ENCODE results near the gene CRHR2.

CRHR2 gene

DNA sequence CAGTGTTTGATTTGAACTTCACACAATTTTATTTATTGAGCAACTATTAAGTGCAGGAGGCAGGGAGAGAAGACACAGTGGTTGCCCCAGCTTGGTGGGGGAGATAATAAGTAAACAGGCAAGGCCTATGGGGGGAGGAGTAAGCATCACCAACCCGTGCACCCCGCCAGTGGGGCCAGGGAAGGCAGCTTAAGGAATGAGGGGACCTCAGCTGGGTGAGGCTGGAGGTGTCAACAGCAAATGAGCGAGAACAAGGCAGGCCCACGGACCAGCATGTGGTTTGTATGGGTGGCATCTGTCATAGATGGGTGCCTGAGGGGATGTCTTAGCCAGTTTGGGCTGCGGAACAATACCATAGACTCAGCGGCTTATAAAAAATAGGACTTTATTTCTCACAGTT lies 24.1 kb upstream of the CRHR2 start:
- no peak for DNase-seq

DNA sequence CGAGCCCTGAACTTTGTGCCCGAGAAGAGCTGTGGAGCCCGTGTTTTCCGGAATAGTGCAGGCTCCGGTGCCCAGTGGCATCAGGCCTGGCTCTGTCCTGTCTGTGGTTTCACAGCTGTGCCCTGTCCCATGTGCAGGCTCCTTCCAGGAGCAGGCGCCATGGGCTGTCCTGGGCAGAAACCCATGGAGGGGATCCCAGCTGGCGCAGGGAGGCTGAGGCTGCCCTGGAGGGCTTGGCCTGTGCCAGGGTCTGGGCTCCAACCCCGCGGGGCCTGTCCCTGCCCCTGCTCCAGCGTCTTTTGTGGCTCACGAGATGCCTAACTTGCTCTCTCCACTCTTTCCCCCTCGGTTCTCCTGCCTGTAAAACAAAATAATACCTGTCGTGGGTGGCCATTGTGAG lies 23.3 kb upstream of the CRHR2 start:
- DNase-seq = no peak

DNA sequence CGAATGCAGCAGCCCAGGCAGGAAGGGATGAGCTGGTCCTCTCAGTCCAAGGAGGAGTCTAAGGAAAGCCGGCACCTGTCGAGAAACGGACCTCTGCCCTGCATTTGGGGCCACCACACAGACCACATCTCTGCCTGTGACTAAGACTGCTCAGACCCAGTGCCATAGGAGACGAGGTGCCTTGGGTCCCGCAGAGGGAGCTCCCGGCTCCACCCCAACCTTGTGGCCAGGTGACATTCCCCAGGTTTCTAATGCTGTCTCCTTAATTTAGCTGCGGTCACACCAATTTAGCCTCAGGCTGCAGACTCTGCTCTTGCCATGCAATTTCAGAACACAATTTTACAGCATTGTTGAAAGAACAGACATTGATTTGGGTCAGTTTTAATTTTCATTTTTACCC lies 22.8 kb upstream of the CRHR2 start:
- DNase-seq = no peak

DNA sequence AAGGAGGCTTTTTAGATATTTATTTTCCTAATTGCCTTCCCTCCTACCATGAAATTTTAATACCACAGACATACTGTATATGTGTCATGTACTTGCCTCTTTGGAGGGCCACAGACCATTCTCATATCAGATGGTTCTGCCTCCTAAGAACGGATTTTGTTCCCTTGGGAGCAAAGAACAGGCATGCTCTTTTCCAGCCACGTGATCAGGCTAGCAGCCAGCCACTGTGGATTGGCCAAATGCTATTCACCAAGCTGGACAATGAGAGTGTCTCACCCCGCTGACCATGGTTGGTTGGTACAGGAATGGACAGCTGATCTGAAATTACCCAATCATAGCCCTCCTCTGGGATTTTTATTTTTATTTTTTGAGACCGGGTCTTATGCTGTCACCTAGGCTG lies 21.5 kb upstream of the CRHR2 start:
- no peak for DNase-seq

DNA sequence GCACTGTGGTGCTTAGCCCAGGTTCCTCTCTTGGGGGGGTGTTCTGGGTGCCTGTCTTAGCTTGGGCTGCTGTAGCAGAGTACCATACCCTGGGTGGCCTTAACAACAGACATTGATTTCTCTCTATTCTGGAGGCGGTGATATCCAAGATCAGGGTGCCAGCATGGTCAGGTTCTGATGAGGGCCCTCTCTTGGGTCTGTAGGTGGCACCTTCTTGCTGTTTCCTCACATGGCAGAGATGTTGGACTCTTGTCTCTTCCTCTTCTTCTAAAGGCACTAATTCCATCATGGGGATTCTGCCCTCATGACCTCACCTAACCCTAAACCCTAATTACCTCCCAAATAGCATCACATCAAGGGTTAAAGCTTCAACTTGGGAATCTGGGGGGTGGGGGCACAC lies 19.9 kb upstream of the CRHR2 start:
- DNase-seq = peak; percentile 13

DNA sequence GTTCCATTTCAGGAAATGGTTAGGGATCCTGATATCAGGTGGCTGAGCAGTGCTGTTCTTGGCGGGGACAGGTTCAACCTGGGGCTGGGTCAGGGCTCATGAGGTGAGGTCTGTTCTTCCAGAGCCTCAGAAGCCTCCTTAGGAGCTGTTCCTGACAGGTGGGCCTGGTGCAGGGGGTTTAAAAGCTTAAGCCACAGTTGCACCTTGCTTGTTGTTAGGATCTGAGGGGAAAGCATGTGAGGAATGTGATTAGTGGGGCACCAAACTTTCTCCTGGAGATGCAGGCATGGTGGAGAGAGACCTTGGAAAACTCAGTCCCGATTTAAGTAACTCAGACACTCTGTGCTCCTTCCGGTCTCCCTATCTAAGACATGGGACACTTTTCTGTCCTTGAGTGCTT lies 18.7 kb upstream of the CRHR2 start:
- no peak for DNase-seq

DNA sequence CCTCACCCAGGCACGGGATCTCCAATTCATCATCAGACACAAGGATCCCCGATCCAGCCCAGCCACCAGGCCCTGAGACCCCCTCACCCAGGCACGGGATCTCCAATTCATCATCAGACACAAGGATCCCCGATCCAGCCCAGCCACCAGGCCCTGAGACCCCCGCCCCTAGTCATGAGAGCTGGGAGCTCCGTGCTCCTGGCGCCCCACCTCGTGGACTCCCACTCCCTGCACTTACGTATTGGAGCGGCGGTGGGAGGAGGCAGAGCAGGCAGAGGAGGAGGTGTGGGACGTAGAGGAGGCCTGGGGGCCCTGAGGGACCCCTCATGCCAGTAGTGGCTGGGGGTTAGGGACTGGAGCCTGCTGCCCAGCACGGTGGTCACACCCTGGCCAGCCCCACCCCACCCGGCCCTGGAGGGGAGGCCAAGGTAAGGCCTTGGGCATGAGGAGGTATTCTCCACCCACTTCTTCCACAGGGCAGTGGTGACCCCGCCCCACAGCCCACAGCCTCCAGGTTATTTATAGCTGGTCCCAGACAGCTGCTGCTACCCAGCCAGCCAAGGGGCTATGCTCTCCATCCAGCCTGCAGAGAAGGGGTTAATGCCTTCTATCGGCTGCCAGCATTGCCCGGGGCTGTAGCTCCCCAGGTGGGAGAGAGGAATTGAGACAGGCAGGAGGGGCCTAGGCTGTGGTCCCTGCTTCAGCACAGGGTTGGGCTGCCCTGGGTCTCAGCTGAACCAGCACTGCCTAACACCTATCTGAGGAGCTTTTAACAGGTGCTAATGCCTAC lies 17.6 kb upstream of the CRHR2 start:
- no peak for DNase-seq

DNA sequence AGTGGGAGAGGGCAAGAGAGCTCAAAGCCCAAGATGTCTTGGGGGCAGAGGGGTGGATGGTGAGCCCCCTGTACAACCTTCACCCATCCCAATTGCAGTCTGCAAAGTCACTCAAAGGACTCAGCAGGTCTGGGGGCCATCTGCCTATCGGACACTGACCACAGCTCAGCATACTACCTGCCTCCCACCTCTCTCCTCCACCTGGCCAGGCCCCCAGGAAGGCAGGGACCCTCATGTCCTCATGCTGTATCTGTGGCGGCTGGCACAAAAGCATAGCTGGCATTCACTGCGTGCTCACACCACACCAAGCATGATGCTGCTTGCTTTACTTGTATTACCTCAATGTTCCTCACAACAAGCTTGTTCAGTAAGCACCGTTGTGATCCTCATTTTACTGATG lies 16.2 kb upstream of the CRHR2 start:
- no peak for DNase-seq

DNA sequence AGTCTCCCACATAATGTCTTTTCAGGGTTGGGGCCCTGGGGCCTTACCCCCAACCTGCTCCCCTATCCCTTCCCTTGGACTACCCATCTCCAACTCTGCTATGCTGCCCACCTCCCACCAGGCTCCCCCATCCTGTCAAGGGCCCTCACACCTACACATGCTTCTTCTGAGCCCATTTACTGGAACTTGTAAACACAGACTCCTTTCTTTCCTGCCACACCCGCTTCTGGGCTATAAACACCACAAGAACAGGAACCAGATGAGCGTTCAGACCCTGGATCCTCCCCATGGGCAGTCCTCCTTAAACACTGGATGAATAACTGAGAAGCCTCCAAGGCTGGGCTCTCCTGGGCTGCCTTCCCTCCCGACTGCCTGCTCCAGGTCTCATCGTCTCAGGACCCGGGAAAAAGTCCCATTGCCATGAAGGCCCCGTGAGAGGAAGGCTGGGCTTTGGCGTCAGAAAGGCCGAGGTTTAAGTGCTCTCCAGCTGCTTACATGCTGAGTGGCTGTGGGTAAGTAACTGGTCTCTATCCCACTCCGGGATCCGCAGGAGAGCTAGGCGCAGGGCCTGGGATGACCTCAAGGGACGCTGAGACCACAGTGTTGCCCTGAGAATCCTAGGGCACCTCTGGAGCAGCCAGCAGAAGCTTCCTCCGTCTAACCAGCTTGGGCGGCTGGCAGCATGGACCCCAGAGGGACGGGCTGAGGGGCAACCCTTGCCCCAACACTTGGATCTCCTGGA lies 15.6 kb upstream of the CRHR2 start:
- no peak for DNase-seq

DNA sequence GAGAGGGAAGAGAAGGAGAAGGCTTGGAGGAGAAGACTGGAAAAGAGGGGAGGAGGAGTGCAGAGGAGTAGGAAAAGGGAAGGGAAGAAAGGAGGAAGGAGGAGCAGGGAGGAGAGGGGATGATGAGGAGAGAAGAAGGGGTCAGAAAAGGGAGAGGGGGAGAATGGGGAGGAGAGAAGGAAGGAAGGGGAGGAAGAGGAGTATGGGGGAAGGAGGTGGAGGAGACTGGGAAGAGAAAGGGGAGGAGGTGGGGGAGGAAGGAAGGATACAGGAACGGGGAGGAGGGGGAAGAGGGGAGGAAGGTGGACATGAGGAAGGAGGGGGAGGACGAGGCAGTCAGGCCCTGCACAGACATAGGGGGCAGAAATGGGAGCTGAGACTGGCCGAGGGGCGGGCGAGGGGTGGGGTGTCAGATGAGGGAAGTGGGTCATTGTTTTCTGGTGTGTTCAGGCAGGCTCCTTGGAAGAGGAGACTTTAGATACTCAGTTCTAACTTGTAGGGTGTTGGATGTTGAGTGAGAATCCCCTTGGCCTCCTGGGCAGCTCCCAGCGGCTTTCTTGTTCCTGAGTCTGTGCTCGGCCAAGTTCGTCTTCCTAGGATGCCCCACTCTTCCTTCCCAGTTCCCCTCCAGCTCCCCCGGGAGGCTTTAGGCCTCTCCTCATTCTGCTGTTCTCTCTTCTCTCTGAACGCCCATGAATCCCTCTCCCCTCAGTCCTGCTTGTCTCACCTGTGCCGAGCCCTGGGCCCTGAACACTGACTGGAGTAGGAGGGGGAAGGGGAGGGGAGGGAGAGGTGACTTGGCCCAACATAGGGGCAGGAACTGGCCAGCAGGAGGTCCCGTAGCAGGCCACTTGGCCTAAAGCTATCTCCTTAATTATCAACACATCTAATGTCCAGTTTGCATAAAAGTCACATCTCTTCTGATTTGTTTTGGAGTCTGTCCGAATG lies 12.8 kb upstream of the CRHR2 start:
- DNase-seq = no peak

DNA sequence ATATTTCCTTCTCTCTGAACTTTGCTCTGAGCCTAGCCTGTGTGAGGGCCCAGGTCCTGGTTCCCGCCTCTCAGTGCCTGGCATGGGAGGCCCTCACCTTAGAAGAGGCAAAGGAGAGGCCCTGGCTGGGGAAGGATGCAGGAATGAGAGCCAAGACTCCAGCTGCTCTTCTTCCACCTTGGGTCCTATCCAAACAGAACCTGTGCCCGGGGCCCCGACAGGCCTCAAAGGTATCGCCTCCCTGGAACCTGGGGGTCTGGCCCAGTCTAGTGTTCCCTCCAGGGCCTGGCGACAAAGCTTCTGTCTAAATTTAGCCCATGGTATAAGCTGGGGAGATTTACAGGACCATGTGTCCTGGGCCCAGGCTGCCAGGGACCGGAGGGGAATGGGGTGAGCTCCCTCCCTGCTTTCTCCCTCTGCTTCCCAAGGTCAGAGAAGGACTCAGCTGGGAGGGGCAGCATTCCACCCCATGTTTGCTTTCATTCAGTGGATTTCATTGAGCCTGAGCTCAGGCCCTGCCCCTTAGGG lies 12.0 kb upstream of the CRHR2 start:
- DNase-seq = no peak

DNA sequence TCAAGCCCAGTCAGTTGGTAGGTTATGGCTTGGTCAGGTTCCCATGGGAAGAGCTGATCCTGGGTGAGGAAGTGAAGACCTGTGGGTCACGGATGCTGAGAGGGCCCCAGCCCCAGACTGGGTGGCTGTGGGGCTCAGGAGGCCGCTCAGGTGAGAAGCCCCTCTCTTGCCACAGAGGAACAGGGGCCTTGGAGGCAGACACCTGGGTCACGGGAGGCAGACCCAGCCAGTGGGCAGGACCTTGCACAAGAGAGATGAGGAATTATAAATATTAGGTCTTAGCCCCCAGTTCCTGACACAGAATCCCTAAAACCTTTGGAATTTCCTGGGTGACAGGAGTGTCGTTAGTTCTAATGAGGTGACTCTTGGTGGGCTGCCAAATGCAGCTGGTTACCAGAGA lies 10.6 kb upstream of the CRHR2 start:
- DNase-seq = no peak

DNA sequence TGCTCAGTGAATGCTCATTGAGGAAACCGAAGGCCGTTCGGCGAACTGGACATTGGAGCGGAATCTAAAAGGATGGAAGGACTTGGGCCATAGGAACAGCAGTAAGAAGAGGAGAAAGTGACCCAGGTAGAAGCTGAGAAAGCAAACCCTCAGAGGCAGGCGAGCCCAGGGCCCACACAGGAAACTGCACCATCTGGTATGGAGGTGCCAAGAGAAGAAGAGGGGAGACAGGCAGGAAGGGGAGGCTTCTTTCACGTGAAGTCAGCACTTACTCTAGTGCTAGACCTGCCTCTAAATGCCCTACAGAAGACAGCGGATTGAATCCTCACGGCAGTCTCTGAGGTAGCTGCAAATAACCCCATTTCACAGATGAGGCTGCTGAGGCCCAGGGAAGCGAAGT lies 10.2 kb upstream of the CRHR2 start:
- no peak for DNase-seq

DNA sequence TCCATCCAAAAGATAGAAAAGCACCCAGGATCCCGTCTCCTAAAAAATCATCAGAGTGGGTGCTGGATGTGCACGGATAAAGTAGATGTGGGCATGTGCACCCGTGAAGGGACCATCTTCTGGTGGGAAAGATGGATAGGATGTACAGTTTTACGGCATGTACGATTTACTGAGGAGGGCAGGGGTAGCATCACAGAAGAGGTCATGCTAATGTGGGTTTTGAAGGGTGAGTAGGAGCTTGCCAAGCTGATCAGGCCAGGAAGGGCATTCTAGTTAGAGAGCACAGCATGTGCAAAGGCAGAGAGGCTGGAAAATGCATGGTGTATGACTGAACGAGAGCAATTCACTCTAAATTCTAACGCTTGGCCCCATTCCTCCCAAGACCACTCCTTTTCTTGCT lies 7.8 kb upstream of the CRHR2 start:
- DNase-seq = no peak

DNA sequence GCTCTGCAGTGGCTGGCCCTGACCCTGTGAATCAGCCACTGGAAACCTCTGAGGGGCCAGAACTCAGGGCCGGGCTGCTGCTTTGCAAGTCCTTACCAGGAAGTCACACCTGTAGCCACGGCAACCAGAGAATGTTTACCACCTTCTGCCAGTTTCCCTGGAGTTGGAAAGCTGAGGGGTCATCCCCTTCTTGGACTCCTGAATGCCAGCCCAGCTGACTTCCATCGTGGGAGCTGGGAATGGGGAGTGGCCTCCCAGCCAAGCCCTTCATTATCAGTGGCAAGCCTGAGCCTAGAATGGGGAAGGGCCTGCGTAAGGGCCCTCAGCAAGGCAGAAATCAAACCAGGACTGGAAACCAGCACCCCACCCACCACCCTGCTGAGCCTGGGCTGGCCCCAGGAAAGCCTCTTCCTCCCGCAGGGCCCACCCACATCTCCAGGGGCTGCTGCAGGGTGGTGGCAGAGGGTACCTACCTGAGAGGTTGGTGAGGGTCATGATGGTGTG lies 6.5 kb upstream of the CRHR2 start:
- no peak for DNase-seq

DNA sequence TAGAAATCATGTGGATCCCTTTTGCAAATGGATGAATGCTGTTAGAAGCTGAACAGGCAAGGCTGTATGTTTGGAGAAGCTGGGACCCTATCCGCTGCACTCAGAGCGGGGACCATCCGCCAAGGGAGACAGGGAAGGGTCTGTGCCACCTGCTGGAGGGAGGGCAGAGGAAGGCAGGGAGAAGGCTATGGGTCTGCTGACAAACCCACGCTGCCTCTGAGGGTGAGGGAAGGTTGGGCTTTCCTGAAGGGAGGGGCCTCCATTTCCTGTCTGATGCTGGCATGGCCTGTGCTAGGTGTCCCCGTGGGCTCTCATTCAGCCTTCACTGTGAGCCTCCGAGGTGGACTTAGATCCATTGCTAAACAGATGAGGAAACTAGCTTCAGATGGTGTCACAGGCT lies 5.3 kb upstream of the CRHR2 start:
- no peak for DNase-seq

DNA sequence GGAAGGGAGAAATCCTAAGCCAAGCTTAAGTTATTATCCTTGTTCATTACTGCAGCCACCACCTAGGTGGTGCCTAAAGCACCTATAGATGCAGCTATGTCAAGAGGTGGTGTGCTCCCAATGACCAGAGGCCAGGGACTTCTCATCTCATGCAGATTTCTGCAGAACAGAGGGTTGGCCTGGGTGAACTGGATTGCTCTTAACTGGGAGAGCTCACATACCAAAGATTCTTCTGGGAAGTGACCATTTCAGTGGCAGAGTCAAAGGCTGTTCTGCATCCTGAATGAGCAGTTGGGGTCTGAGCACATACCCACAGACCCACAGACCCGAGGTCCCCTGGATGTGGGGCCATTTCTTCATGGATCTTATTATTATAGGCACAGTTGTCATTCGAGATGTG lies 2.1 kb upstream of the CRHR2 start:
- DNase-seq = no peak

DNA sequence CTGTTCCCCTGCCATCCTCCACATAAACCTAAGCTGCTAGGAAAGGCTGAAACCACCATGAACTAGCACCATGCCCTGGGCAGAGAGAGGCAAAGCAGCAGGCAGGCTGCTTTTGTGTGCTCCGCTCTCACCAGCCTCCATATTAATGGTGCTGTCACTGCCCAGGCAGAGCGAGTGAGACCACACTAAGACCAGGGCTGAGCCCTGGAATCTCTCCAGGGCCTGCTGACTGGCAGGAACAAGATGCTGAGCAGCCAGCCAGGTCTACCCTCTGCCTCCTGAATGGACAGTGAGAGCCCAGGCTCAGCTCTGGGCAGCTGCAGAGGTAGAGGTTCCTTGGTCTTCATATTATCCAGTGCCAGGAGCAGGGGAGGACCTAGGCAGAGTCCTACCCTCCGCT lies 1.6 kb upstream of the CRHR2 start:
- no peak for DNase-seq

DNA sequence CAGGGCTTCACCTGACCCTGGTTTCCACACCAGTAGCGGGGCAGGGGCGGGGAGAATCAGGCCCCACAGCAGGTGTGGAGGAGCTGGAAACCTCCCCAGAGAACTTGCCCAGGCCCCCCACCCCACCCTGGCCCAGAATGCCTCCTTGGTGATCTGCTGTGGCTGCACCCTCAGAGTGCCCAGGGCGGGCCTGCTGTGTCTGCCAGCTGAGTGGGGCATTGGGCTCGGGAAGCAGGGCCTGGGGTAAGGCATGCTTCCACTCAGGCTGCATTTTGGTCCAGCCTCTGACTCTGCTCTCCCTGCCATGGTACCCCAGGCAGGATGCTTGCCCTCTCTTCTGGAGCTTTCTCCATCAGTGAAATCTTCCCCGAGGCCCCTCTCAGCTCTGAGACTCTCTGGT lies 1.1 kb upstream of the CRHR2 start:
- no peak for DNase-seq

DNA sequence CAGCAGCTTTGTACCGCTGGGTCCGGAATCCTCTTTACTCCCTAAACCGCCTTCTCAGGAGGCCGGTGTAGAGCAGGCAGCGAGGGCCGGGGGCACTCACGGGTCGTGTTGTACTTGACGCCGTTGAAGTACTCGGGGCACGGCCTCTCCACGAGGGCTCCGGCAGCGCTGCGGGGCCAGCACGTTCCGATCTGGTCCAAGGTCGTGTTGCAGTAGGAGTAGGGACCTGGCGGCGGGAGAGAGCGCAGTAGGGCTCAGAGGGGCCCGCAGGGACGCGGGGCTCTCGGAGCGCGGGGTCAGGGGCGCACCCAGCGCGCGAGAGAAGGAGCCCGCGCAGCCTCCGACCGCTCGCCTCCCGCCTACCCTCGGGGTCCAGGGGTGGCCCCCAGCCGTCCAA lies 443 bp downstream of the CRHR2 start:
- DNase-seq = no peak

DNA sequence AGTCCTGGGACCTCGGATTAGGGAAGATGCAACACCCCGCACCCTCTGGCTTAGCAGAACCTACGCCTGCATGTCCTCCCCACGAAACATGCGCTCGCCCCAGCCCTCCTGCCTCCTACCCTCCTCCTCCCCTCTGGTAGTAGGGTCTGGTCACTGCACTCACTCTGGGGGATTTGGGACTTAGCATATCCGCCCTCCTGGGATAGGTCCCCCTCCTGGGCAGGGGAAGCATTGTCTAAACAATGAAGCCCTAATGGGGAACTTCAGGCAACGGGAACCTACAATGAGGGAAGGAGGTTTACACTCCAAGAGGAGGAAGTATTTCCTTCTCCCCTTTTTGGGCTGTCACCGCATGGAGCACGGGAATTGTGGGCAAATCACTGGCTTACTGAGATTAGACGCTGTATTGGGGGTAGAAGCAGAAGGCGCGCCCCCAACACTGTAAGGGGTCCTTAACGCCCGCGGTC lies 892 bp downstream of the CRHR2 start:
- peak; percentile 6 for DNase-seq

DNA sequence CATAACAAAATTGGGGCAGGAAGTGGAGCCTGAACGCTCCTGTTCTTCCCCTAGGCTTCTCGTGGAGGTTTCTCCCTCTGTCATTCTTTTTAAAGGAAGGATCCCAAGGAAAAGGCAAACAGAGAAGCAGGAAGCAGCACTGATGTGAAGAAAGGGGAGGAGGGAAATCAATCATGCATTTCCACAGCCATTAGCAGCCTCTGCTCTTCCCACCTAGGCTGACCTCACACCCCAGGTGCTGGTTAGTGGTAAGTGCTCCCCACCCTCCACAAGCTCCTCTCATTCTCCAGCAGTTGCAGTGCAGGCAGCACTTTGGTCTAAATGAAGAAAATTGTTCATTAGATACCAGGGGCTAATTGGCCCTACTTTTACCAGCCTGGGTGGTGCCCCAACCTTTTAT lies 2.6 kb downstream of the CRHR2 start:
- no peak for DNase-seq

DNA sequence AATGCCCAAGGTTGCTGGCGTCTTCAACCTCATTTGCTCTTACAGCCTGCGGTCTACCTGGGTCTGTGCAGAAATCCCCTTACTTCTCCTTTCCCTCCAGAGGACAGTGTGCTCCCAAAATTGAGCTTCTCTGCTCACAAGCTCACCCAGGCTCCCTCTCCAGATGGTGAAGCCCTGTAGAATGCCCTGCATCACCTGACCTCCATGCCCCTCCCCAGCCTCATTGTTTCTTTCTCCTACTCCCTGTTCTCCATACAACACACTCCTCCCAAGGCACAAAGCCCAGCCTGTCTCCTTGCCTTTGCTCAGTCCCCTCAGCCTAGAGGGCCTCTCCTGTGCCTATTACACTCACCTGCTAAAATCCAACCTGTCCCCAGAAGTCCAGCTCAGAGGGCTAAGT lies 3.5 kb downstream of the CRHR2 start:
- DNase-seq = no peak

All from inflammatory macrophage treated with lipopolysaccharide for 4 hours (primary cell).